Psoas muscle (tissue), 8 donors: ENCODE measurements around the gene RGS5. TPM values are rescaled to one million over a fixed set of nuclear protein-coding genes. Genes with fewer than 3 reads are reported as not detected.

Experiments used
- ATAC-seq, 4 donors: fragments of 200-7000 bp; cut with Tn5 transposase; one replicate each; pipeline ENCODE4 v1.9.1; 2020; ENCODE audit warnings: moderate library complexity in 3 of 4, mild to moderate bottlenecking in 2 of 4
- DNase-seq, 2 donors: peaks; one replicate each; pipeline ENCODE4 v3.0.0-alpha.2; 2020
- H3K27ac ChIP-seq: fragments of 200-600 bp; one replicate; pipeline ENCODE4 v1.8.0; 2022
- H3K27me3 ChIP-seq, 3 donors: fragments of 200-600 bp in 1 of 3; one replicate each; pipeline versions ENCODE4 v1.6.1 to v1.8.0; 2013 to 2022; ENCODE audit warnings: low read length in 2 of 3, mild to moderate bottlenecking in 2 of 3, moderate library complexity in 1 of 3; ENCODE audit not compliant: insufficient read depth in 3 of 3
- H3K36me3 ChIP-seq, 2 donors: fragments of 200-600 bp in 1 of 2; one replicate each; pipeline versions ENCODE4 v1.6.1 to v1.8.0; 2013 to 2022; ENCODE audit warnings: low read depth in 1 of 2, mild to moderate bottlenecking in 1 of 2, moderate library complexity in 1 of 2; ENCODE audit not compliant: insufficient read depth in 1 of 2
- H3K4me1 ChIP-seq: fragments of 200-600 bp; one replicate; pipeline ENCODE4 v1.8.0; 2022
- H3K4me3 ChIP-seq: fragments of 200-600 bp; one replicate; pipeline ENCODE4 v1.8.0; 2022; ENCODE audit warnings: mild to moderate bottlenecking
- H3K9me3 ChIP-seq: fragments of 200-600 bp; one replicate; pipeline ENCODE4 v1.8.0; 2022
- WGBS, 3 donors: extraction: QIAGEN DNeasy Blood & Tissue Kit; methylation state at CpG; one replicate each; pipeline versions ENCODE4 v1.1.6 to v1.1.7; 2013; 5-methylcytosine and 5-hydroxymethylcytosine counted together
- intact Hi-C, 2 donors: fragments of 100-400 bp; cut with DNase I; formaldehyde crosslinking; loops; one replicate each; pipeline versions ENCODE4 v1.11.0 to v1.14.2; 2022
- polyA plus RNA-seq, 3 donors: library from polyadenylated mRNA; stranded (reverse); fragments of 200-250 nt; gene quantifications; one replicate each; pipeline ENCODE4 v1.2.3, GENCODE V29; 2013
- total RNA-seq, 4 donors: library from RNA; stranded (reverse); fragmentation: NEBNext Ultra II Directional in 2 of 4; extraction: Animal tissue kit (Norgen Biotek cat#: 25700) in 2 of 4; gene quantifications; one replicate each; pipeline versions ENCODE4 v1.2.1 to v1.2.4, GENCODE V29; 2021 to 2023
- TF ChIP-seq, protein P1 (sequence below): fragments of 200-600 bp; IDR thresholded peaks from one replicate; pipeline ENCODE4 v1.8.0; 2022; ENCODE audit warnings: antibody characterized with exemption
- donor health status: healthy with polysubstance abuse.
- donor health status: DM: no; HTN: no; CAD: no; lungs with moderate emphysema.
- donor health status: Bipolar disorder and iron deficiency.
- donor health status: healthy.
- donor health status: DM: yes; HTN: yes; CAD: no.
- donor health status: DM: no; HTN: no; CAD: no.
- donor health status: DM: no; HTN: no; CAD: no.
- donor health status: DM: yes; HTN: yes; CAD: no.

Gene RGS5
- total and polyA plus RNA-seq, 7 donors: 31.0 to 313 (median 109) TPM

DNA sequence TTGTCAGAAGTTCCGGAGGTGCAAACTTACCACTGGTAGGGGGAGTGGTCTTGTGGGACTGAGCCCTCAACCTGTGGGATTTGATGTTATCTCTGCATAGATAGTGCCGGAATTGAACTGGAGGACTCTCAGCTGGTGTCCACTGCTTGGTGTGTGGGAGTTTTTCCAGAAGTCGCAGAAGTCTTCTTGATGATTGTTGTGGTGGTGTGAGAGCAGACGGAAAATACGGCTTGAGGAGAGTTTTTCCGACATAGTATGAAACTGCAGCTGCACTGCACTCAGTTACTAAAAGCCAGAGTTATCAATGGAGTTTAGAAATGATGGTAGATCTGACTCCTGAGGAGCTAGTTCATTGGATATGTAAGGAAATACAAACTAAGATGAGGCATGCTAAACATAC lies 14.9 kb downstream of the RGS5 start:
- TF ChIP-seq, protein P1, sequence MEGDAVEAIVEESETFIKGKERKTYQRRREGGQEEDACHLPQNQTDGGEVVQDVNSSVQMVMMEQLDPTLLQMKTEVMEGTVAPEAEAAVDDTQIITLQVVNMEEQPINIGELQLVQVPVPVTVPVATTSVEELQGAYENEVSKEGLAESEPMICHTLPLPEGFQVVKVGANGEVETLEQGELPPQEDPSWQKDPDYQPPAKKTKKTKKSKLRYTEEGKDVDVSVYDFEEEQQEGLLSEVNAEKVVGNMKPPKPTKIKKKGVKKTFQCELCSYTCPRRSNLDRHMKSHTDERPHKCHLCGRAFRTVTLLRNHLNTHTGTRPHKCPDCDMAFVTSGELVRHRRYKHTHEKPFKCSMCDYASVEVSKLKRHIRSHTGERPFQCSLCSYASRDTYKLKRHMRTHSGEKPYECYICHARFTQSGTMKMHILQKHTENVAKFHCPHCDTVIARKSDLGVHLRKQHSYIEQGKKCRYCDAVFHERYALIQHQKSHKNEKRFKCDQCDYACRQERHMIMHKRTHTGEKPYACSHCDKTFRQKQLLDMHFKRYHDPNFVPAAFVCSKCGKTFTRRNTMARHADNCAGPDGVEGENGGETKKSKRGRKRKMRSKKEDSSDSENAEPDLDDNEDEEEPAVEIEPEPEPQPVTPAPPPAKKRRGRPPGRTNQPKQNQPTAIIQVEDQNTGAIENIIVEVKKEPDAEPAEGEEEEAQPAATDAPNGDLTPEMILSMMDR: no peak
- WGBS, 3 donors: 86 to 91% (median 88%) methylated on average over 6 of the region's 6 CpGs
- peaks cover 0 to 2% (median 0%) of the 10 kb centered on the region in 3 donors for H3K27me3 ChIP-seq
- H3K27ac ChIP-seq: no peak overlapping the region
- DNase-seq (no peak), ATAC-seq (no peak)
- no peaks in the 10 kb centered on the region for H3K9me3 ChIP-seq
- no peaks in the 10 kb centered on the region for H3K36me3 ChIP-seq
- H3K4me3 ChIP-seq: no peak overlapping the region
- no peaks in the 10 kb centered on the region for H3K4me1 ChIP-seq
- intact Hi-C loops: no loop called here

DNA sequence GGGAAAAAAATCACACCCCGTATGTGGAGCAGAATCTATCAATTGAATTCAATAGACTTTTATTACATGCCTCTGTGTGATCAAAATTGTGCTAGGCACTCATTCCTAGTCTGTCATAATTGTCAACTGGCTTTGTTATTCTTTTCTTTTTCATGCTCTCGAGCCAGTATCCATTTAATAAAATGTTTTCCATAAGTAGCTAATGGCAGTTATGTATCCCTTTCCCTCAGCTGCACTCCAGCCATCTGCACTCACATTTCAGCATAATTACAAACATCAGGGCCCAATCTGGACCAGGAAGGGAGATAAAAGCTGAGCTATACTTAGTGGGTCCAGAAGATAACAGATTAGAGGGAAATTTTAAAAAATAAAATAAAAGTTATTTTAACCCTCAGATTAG lies 15.9 kb downstream of the RGS5 start:
- intact Hi-C loops: no loop called here
- DNase-seq (no peak), ATAC-seq (no peak)
- Histone ChIP-seq H3K27me3 (peaks cover 0 to 2% (median 0%) of the 10 kb centered on the region in 3 donors), H3K36me3 (no peaks in the 10 kb centered on the region), H3K27ac (no peak overlapping the region), H3K9me3 (no peaks in the 10 kb centered on the region), H3K4me1 (no peaks in the 10 kb centered on the region), H3K4me3 (no peak overlapping the region)
- TF ChIP-seq, protein P1: no peak
- 62 to 65% (median 64%) methylated on average over 2 of the region's 2 CpGs for whole genome bisulfite sequencing, 3 donors

DNA sequence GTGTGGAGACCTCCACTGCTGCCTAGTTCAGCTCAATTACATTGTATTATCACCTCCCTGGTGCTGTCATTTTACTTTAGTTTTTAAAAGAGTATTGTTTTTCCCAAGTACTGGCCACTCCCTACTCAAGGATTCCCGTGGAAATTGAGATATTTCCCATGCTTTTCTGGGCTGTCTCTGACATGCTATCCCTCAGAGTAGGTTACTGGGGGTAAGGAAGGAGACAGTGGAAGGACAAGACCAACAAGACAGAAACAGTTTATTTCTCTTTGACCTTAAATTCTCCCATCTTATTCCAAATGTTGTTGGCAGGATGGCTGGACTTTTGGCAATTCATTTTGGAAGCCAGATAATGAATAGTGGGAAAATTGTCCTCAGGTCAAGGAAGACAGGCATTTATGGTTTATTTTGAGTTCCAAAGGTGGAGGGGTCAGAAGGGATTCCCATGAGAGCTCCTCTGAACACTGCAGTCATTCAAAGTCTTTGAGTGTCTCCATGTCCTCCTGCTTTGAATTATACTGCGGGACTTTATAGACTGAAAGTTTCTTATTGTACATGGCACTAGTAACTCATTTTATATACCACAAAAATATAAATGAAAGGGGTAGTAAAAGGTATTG lies 20.3 kb downstream of the RGS5 start:
- Histone ChIP-seq H3K4me1 (no peaks in the 10 kb centered on the region), H3K36me3 (no peaks in the 10 kb centered on the region), H3K27me3 (no peaks in the 10 kb centered on the region), H3K27ac (no peak overlapping the region), H3K4me3 (no peak overlapping the region), H3K9me3 (no peaks in the 10 kb centered on the region)
- DNase-seq (no peak), ATAC-seq (no peak)
- intact Hi-C loops: no loop called here
- TF ChIP-seq, protein P1: no peak
- WGBS, 3 donors: 59 to 61% (median 60%) methylated on average over 2 of the region's 2 CpGs

DNA sequence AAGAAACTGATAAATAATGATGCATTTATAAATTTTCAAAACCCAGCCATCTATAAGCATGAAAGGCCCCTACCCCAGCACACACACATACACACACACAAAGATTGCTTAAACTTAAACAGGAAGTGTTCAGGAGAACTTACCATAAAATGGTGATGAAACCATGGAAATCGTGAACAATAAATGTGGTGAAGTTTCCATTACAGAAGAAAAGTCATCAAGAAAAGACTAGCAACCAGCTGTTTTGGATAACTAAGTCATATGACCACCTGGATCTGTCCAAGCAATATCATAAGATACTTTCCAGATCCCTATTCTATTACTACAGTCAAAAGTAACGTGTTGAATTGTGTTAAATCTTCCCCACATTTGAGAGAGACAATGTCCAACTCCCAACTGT lies 24.1 kb downstream of the RGS5 start:
- Histone ChIP-seq H3K4me1 (no peaks in the 10 kb centered on the region), H3K36me3 (no peaks in the 10 kb centered on the region), H3K27ac (no peak overlapping the region), H3K4me3 (no peak overlapping the region), H3K9me3 (no peaks in the 10 kb centered on the region), H3K27me3 (no peaks in the 10 kb centered on the region)
- 49 to 61% (median 51%) methylated on average over 2 of the region's 2 CpGs for WGBS, 3 donors
- ATAC-seq (no peak), DNase-seq (no peak)
- TF ChIP-seq, protein P1: no peak
- intact Hi-C loops: loop anchor here (5.0 to 10.0 kb wide), 4 partner anchors 104 to 331 kb away; no protein-coding TSS in a partner anchor

DNA sequence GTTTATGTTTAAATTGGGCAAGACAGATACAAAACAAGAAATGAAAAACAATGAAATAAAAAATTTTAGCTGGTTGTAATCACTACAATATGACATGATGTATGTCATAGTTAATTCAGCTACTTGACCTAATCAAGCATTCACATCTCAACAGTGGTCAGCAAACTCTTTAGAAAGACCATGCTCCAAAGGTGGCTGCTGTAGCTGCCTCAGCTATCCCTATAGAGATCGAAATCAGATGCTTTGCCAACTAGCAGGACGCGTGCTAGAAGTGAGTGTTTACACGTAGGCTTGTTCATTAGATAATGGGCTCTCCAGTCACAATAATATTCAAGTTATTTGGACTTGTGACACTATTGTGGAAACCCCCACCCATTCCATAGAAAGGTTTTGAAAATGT lies 25.9 kb downstream of the RGS5 start:
- TF ChIP-seq, protein P1: no peak
- Histone ChIP-seq H3K36me3 (no peaks in the 10 kb centered on the region), H3K9me3 (no peaks in the 10 kb centered on the region), H3K27me3 (no peaks in the 10 kb centered on the region), H3K4me1 (no peaks in the 10 kb centered on the region), H3K4me3 (no peak overlapping the region), H3K27ac (no peak overlapping the region)
- DNase-seq: no peak
- intact Hi-C loops: loop anchor here (5.0 to 10.0 kb wide), 4 partner anchors 102 to 329 kb away; no protein-coding TSS in a partner anchor
- no peak for ATAC-seq
- 83 to 85% (median 84%) methylated on average over 4 of the region's 4 CpGs for WGBS, 3 donors
